HG02759 (cell line): ENCODE results near the gene TUBA4A.
A peak's percentile ranks its signal among the peaks of the same experiment; 100 is the strongest.
"Not testable (repeated sequence)": the region's sequence is repeated elsewhere in the genome, so short reads cannot be mapped to it uniquely, and the experiment has no call there.

Experiments
- ATAC-seq: cut with Tn5 transposase; IDR thresholded peaks from one replicate; pipeline ENCODE4 v1.9.1; 2021; ENCODE audit warnings: mild to moderate bottlenecking, moderate library complexity; ENCODE audit not compliant: unreplicated experiment

TUBA4A gene

DNA sequence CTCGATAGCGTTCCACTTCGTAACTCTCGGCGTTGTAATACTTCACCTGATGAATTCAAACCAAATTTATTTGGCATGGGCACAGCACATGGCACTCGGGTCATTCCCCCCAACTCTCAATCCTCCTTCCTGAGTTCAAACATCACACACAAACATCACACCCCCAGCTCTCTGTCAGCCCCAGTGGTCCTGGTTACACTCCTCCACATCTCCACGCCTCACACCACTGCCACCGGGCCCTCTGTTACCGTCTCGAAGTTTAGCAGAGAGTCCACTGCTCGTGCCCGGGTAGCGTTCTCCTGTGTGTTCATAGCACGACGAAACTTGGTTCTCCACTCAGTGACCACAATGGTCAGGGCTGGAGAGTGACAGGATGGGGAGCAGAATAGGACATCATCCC lies 39.6 kb downstream of the TUBA4A start:
- no peak for ATAC-seq

DNA sequence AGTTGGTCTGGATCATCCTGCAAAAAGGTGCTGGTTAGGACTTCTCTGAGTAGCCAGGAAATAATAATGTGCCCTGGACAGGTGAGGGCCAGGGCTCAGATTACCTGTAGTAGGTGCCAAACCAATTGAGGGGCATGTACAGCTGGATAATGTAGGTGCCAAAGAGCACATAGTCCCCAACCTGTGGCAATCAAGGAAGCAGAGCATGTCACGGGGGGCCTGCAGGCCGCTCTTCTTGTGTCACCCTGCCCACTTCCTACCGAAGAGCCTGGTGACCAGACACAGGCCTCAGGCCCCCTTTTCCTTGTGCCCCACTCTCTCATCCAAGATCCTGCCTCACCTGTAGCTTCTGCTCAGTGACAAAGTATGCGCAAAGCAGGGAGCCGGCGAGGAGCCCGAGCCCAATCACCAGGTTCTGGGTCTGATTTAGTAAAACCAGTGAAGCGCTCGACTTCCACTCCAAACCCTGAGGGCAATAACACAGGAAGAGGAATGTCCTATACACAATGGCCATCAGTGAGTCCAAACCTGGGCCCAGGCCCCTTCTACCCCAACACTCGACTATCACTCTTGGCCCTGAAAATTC lies 40.1 kb downstream of the TUBA4A start:
- no peak for ATAC-seq

DNA sequence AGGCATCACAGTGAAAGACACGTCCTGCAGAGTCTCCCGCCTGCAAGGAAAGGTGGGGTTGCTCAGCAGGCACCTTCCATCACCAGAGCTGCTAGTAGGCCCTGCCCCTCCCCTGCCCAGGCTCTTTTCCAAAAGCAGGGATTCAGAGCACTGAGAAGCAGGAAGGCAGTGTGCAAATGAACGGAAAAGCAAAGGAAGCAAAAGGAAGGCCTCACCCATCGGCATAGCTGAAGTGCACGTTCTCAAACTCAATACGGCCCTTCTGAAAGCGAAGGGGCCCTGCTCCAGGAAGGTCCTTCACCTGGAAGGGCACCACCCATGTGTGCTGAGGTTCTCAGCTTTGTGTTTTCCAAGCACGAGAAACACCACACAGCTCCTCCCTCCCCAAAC lies 40.7 kb downstream of the TUBA4A start:
- no peak for ATAC-seq

DNA sequence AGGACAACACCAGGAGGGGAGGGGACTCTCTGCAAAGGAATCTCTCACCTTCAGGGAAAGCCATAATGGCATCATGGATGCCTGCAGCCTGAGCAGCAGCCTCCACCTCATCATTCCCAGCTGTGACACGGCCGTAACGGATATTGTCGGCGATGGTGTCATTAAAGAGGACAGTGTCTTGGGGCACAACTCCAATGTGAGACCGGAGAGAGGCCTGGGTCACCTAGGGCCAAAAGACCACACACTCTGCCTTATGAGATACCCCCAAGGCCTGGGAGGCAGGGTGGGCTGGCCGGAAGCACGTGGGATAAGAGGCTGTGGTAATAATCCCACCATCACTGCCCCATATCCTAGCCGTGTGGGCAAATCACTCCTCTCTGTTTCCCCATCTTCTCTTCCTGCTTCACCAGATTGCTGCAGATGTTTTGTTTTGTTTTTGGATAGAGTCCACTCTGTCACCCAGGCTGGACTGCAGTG lies 42.8 kb downstream of the TUBA4A start:
- ATAC-seq, result no peak

DNA sequence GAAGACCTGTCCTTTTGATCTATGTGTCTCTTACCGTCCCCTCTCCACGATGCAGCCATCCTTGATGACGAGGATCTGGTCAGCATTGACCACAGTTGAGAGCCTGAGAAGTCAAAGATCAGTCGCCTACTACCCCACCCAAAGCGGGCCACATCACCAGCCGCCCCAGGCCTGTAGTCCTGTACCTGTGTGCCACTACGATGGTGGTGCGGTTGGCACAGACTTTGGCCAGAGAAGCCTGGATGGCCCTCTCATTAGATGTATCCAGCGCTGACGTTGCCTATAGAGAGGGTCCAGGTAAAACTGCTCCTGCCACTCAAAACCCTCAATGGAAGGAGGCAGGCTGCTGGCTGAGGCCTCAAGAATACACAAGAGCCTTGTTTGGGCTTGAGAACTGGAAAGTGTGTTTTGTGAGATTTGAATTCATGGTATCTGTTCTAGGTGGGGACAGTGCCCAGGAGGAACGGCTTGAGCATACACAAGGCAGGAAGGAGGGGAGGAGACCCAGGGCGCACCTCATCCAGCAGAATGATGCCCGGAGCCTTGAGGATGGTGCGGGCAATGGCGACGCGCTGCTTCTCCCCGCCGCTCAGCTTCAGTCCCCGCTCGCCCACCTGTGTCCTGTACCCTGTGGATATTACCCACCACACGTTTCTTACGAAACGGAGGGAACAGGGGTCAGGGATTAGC lies 43.4 kb downstream of the TUBA4A start:
- no peak for ATAC-seq

DNA sequence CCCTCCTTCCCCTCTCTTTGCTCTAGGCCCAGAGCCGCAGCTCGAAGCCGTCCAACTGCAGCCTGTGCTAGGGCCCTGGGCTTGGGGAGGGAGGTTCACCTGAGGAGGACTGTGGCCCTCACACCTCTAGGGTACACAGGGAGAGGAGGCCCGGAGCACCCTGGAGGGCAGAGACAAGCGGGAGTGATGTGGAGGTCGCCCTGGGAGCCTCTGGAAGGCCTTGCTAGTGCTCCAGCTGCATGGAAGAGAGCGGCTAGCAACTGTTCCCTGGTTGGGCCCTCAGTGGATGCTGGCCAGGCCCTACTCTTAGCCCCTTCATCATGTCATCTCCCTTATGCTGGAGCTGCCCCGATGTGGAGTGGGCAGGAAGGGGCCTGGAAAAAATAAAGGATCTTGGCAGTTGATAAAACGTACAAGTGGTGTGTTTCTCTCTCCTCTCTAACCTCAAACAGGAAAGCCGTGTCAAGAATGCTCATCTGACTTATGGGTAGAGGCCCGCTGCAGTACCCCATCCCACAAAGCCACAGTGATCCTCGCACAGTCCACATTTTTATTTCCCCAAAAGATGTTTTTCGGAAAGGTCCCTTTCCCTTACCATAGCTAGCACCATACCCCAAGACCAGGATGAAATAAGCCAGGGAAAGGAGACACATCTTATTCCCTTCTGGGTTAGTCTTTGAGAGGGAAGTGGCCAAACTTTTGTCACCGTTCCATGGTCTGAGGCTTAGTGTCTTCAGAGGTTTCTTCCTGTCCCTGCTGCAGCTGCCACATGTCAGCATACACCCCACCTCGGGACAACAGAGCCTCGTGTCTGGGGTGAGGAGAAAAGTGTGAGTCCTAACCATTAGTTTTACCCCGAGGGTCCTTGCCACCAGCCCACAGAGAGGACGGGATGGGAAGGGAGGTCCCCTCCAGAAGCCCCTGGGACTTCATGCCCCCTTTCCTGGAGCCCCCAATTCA lies 44.2 kb downstream of the TUBA4A start:
- ATAC-seq, result no peak

DNA sequence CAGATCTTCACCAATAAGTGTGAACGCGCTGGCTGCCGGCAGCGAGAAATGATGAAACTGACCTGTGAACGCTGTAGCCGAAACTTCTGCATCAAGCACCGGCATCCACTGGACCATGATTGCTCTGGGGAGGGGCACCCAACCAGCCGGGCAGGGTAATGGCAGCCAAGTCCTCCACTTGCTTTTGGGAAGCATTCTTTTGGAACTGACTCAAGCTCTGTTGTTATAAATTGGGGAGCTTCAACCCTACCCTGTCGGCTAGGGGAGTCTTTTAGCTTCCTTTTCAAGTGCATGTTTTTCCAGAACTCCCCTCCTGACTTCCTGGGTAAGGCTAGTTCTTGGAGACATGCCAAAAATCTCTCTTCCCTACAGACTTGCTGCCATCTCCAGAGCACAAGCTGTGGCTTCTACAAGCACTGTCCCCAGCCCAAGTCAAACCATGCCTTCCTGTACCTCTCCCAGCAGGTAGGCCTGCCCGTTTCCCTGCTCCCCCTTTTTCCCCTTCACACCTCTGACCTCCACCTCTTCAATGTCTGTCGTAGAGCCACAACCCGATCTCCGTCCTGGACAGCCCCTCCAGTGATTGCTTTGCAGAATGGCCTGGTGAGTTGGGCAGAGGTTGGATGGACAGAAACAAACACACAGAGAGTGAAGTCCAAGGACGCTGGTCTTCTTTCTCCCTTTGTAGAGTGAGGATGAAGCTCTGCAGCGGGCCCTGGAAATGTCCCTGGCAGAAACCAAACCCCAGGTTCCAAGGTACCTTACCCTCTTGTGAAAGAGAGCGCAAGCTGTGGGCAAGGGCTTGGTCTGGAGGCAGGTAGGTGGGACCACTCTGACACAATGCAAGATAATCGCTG lies 45.6 kb downstream of the TUBA4A start:
- no peak for ATAC-seq

DNA sequence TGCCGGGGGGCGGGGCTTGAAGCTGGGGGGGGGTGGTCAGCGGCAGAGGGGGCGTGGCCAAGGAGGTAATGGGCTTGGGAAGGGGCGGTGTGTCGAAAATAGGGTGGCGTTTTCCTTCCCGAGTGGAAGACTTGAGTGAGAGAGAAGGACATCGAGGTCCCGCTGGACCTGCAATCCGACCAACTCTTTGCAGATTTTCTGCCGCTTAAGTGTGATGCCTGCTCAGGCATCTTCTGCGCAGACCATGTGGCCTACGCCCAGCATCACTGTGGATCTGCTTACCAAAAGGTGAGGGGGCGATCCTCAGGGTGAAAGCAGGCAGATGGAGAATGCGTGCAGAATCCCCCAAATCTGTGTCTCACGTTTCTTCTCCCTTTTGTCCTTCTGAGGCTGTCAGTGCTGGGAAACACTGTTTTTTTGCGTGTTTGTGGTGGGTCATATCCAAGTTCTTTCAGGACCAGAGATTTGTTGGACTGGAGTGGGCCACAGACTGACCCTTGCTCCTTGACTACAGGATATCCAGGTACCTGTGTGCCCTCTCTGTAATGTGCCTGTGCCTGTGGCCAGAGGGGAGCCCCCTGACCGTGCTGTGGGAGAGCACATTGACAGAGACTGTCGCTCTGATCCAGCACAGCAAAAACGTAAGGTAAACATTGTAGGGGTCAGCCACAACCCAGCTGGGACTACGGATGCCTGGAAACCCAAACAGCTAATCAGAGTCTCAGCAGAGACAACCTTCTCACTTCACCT lies 46.4 kb downstream of the TUBA4A start:
- ATAC-seq, result no peak

DNA sequence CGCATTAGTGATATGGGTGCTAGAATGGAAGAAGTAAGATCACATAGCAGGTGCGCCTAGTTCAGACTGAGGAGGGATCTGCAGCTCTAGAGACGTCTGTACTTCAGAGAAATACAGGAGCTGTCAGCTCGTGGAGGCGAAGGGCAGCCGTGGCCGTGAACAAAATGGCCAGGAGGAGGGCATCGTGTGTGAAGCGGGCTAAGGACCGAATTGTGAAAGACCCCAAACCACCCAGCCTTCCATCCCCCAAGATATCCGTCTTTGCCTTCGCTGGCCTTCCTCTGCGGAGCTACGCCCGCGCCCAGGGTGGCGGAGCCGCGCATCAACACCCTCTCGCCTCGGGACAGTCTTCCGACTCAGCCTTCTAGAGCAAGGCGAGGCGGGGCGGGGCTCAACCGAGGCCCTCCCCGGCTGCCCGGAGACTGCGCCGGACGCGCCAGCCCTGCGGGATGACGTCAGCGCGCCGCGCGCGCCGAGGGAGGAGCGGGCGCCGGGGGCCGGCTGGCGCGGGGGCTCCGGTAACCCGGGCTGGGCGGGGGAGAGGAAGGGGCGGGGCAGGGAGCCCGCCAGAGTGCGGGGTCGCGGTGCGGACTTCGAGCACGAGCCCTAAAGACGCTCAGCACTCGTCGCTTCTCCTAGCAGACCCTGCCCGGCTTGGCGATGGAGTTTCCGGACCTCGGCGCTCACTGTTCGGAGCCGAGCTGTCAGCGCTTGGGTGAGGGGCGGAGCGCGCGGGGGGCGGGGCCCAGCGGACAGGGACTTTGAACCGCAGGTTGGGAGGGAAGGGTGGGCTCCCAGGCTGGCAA lies 47.2 kb downstream of the TUBA4A start, which contains the start of gene ZFAND2B:
Gene ZFAND2B (plus strand): TSS at position 455 of the 806 bp plus-strand sequence. CDS start 206 bp downstream, at position 661.
- peak; percentile 98 for ATAC-seq

DNA sequence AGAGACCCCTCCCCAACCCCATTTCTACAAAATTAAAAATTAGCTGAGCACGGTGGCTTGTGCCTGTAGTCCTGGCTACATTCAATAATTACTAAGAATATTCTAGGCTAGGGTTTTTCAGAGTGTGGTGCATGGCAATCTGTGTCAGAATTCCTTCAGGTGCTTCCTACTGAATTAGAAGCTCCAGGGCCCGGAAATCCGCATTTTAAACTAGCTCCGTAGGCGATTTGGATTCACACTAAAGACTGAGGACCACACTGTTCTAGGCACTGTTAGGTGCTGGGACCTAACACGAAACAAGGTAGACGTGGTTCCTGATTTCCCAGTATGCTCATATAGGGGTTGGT lies 47.8 kb downstream of the TUBA4A start:
- ATAC-seq, result no peak

DNA sequence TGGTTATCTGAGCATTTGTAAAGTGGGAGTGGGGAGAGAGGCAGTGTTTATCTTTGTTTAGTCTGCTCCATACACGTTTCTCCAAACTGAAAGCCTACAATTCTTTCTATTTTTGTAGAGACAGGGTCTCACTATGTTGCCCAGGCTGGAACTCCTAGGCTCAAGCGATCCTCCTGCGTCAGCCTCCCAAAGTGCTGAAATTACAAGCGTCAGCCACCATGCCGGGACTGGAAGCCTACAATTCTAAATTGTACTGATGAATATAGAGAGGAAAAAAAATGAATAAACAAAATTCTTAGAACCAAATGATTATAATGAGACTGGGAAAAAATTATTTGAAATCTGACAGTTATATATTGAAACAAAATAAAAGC lies 48.6 kb downstream of the TUBA4A start:
- no peak for ATAC-seq

DNA sequence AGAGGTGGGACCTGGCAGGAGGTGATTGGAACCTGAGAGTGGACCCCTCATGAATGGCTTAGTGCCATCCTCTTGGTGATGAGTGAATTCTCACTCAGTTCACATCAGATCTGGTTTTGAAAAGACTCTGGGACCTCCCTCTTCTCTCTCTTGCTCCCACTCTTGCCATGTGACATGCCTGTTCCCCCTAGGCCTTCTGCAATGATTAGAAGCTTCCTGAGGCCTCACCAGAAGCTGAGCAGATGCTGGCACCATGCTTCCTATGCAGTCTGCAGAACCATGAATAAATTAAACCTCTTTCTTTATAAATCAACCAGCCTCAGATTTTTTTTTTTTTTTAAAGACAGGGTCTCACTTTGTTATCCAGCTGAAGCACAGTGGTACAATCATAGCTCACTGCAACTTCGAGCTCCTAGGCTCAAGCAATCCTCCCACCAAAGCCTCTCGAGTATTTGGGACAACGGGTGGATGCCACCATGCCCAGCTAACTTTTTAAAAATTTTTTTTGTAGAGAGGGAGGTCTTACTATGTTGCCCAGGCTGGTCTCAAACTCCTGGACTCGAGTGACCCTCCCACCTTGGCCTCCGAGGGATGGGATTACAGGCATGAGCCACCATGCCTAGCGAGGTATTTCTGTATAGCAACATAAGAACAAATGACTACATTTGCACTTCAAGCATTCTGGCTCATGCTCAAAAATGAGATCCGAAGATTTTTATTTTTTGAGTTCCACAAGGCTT lies 49.1 kb downstream of the TUBA4A start:
- no peak for ATAC-seq

DNA sequence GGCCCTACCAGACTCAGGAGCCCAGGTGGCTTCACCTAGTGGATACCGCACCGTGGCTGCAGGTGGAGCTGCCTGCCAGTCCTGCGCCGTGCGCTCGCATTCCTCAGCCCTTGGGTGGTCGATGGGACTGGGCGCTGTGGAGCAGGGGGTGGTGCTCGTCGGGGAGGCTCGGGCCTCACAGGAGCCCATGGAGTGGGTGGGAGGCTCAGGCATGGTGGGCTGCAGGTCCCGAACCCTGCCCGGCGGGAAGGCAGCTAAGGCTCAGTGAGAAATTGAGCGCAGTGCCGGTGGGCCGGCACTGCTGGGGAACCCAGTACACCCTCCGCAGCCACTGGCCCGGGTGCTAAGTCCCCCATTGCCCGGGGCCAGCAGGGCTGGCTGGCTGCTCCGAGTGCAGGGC lies 52.4 kb downstream of the TUBA4A start:
- ATAC-seq, result not testable (repeated sequence)

DNA sequence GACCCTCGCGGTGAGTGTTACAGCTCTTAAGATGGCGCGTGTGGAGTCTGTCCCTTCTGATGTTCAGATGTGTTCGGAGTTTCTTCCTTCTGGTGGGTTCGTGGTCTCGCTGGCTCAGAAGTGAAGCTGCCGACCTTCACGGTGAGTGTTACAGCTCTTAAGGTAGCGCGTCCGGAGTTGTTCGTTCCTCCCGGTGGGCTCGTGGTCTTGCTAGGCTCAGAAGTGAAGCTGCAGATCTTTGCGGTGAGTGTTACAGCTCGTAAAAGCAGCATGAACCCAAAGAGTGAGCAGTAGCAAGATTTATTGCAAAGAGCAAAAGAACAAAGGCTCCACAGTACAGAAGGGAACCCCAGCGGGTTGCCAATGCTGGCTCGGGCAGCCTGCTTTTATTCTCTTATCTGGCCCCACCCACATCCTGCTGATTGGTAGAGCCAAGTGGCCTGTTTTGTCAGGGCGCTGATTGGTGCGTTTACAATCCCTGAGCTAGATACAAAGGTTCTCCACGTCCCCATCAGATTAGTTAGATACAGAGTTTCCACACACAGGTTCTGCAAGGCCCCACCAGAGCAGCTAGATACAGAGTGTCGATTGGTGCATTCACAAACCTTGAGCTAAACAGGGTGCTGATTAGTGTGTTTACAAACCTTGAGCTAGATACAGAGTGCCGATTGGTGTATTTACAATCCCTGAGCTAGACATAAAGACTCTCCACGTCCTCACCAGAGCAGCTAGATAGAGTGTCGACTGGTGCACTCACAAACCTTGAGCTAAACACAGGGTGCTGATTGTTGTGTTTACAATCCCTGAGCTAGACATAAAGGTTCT lies 53.0 kb downstream of the TUBA4A start:
- not testable (repeated sequence) for ATAC-seq
